ENCODE measurements around the gene FAM13A.

The FAM13A gene

DNA sequence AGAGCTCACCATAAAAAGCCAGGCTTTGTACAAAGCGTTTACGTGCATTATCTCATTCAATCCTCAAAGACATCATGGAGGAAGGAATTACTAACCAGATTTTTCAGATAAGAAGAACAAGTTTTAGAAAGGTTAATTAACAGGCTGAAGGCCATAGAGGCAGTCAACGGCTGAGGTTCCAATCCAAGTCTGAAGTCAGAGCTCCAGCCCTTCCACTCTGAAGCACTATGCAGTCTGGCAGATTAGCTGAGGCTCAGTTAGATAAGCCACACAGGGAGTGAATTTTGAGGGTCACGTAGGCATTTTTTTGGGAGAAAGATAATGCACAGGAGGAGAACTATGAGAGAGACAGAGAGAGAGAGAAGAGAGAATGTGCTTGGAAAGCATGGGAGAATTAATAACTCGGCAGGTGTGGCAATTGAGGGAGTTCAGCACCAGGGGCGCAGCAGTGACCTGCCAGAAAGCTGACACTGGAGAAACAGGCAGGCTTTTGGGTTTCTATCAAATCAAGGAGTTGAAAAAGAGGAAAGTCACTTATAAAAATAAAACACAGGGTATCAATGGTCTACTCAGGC, 242.9 kb downstream of the FAM13A start:
- H3K4me3 ChIP-seq (ENCODE audit: low read length), result no peak overlapping the region
- DNase-seq (ENCODE audit: low read depth, low spot score), result no peak
- H3K4me1 ChIP-seq (ENCODE audit: control insufficient read depth, insufficient read depth, low read length), result no peaks in the 10 kb centered on the region
- no CpG with 5 or more reads among the region's 6 CpGs for WGBS (ENCODE audit: insufficient coverage, insufficient read length)
- no peaks in the 10 kb centered on the region for H3K36me3 ChIP-seq (ENCODE audit: control insufficient read depth, insufficient read depth, low read length)
- H3K27me3 ChIP-seq (ENCODE audit: control insufficient read depth, insufficient read depth, low read length), result no peaks in the 10 kb centered on the region
- H3K27ac ChIP-seq (ENCODE audit: low read length), result no peak overlapping the region
- no peaks in the 10 kb centered on the region for H3K9me3 ChIP-seq (ENCODE audit: control insufficient read depth, insufficient read depth, low read length)

DNA sequence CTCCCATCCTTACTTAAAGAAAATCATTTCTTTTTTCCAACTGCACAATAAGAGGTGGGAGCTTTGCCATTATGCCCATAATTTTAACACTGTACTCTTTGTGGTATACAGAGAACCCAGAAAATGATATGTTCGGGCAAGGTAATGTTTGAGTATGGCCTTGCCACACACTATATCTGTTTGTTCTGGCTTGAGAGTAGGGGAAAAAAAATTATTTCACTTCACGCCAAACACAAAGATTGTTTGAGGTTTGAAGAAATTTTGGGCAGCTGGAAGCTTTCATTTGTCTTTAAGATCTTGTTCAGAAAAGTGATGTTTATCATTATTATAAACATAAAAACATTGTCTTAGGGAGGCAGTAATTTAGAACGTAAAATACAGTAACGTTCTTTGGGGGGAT, 244.0 kb downstream of the FAM13A start:
- Histone ChIP-seq H3K4me1 (ENCODE audit: control insufficient read depth, insufficient read depth, low read length) (no peaks in the 10 kb centered on the region), H3K27ac (ENCODE audit: low read length) (no peak overlapping the region), H3K4me3 (ENCODE audit: low read length) (no peak overlapping the region), H3K9me3 (ENCODE audit: control insufficient read depth, insufficient read depth, low read length) (no peaks in the 10 kb centered on the region), H3K27me3 (ENCODE audit: control insufficient read depth, insufficient read depth, low read length) (no peaks in the 10 kb centered on the region), H3K36me3 (ENCODE audit: control insufficient read depth, insufficient read depth, low read length) (no peaks in the 10 kb centered on the region)
- WGBS (ENCODE audit: insufficient coverage, insufficient read length), result no CpG with 5 or more reads among the region's 4 CpGs
- no peak for DNase-seq (ENCODE audit: low read depth, low spot score)

DNA sequence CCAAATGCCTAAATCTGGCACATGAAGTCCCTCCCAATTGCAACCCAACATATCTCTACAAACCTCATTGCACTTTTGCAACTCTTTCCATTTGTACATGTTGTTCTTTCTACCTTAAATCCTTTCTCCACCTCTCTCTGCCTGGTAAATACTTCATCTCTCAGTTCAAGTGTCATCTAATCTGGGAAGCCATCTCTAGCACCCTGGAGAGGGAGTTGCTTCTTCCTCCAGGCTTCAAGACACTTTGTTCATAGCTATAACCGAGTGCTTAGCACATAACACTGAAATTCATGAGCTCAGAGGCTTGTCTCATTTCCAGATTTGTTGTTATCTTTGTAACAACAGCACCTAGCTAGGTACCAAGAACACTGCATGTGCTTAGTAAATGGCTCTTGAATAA, 244.6 kb downstream of the FAM13A start:
- Histone ChIP-seq H3K27ac (ENCODE audit: low read length) (no peak overlapping the region), H3K36me3 (ENCODE audit: control insufficient read depth, insufficient read depth, low read length) (no peaks in the 10 kb centered on the region), H3K9me3 (ENCODE audit: control insufficient read depth, insufficient read depth, low read length) (no peaks in the 10 kb centered on the region), H3K27me3 (ENCODE audit: control insufficient read depth, insufficient read depth, low read length) (no peaks in the 10 kb centered on the region), H3K4me1 (ENCODE audit: control insufficient read depth, insufficient read depth, low read length) (no peaks in the 10 kb centered on the region), H3K4me3 (ENCODE audit: low read length) (no peak overlapping the region)
- no CpG with 5 or more reads among the region's 1 CpG for WGBS (ENCODE audit: insufficient coverage, insufficient read length)
- DNase-seq (ENCODE audit: low read depth, low spot score), result no peak

DNA sequence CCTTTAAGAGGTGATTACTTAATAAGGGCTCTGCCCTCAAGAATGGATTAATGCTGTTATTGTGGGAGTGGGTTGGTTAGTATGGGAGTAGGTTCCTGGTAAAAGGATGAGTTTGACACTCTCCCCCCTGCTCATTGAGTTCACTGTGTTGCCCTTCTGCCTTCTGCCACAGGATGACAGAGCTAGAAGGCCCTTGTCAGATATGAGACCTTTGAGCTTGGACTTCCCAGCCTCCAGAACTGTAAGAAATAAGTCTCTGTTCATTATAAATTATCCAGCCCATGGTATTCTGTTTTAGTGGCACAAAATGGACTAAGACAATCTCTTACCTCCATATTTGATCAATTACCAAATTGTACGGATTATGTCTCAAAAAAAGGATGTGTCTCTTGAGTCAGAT, 245.1 kb downstream of the FAM13A start:
- Histone ChIP-seq H3K27me3 (ENCODE audit: control insufficient read depth, insufficient read depth, low read length) (no peaks in the 10 kb centered on the region), H3K36me3 (ENCODE audit: control insufficient read depth, insufficient read depth, low read length) (no peaks in the 10 kb centered on the region), H3K9me3 (ENCODE audit: control insufficient read depth, insufficient read depth, low read length) (no peaks in the 10 kb centered on the region), H3K4me1 (ENCODE audit: control insufficient read depth, insufficient read depth, low read length) (no peaks in the 10 kb centered on the region), H3K4me3 (ENCODE audit: low read length) (no peak overlapping the region), H3K27ac (ENCODE audit: low read length) (no peak overlapping the region)
- no CpG with 5 or more reads among the region's 1 CpG for WGBS (ENCODE audit: insufficient coverage, insufficient read length)
- no peak for DNase-seq (ENCODE audit: low read depth, low spot score)

DNA sequence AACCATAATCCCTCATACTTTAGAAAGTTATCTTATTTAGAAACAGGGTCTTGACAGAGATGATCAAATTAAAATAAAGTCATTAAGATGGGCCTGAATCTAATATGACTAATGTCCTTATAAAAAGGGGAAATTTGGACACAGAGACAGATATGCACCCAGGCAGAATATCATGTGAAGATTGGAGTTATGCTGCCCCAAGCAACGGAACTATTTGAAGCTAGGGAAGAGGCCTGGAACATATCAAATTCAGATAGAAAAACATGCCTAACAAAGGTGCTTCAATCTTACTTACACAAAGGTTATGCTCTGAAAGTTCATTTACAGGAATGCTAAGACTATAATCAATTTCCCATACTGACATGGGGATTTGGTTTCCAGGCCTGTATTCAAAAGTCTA, 246.7 kb downstream of the FAM13A start:
- Histone ChIP-seq H3K9me3 (ENCODE audit: control insufficient read depth, insufficient read depth, low read length) (no peaks in the 10 kb centered on the region), H3K4me3 (ENCODE audit: low read length) (no peak overlapping the region), H3K36me3 (ENCODE audit: control insufficient read depth, insufficient read depth, low read length) (no peaks in the 10 kb centered on the region), H3K27me3 (ENCODE audit: control insufficient read depth, insufficient read depth, low read length) (no peaks in the 10 kb centered on the region), H3K27ac (ENCODE audit: low read length) (no peak overlapping the region), H3K4me1 (ENCODE audit: control insufficient read depth, insufficient read depth, low read length) (no peaks in the 10 kb centered on the region)
- DNase-seq (ENCODE audit: low read depth, low spot score), result no peak
- WGBS (ENCODE audit: insufficient coverage, insufficient read length), result no CpG with 5 or more reads among the region's 1 CpG

DNA sequence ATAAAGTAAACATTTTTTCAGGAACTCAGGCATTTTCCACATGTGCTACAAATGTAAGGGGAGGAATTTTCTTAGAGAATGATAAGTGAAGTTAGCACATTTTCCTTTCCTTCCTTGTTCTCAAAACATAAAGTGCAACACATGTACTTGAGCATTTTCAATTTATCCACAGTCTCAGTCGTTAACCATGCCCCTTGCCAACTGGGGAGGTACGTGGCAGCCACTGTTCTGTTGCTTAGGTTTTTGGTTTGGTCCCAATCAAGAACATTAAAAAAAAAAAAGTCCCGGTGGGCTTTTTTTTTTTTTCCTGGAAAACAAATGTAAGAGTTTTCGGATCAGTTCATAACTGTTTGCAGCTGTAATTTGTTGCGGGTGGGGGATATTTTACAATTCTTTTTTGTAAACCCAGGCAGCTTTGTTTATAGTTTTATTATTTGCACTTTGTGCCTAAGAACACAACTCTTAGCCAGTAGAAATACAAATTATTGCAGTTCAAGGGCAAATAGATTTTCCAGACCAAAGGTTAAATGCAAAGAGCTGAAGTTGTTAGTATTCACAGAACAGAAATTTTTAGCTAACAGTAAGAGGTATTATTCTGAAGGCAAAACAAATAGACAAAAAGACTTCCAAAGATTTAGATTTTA, 247.3 kb downstream of the FAM13A start:
- no CpG with 5 or more reads among the region's 5 CpGs for WGBS (ENCODE audit: insufficient coverage, insufficient read length)
- H3K36me3 ChIP-seq (ENCODE audit: control insufficient read depth, insufficient read depth, low read length), result no peaks in the 10 kb centered on the region
- no peaks in the 10 kb centered on the region for H3K4me1 ChIP-seq (ENCODE audit: control insufficient read depth, insufficient read depth, low read length)
- no peaks in the 10 kb centered on the region for H3K27me3 ChIP-seq (ENCODE audit: control insufficient read depth, insufficient read depth, low read length)
- no peak for DNase-seq (ENCODE audit: low read depth, low spot score)
- H3K9me3 ChIP-seq (ENCODE audit: control insufficient read depth, insufficient read depth, low read length), result no peaks in the 10 kb centered on the region
- H3K4me3 ChIP-seq (ENCODE audit: low read length), result no peak overlapping the region
- H3K27ac ChIP-seq (ENCODE audit: low read length), result no peak overlapping the region

DNA sequence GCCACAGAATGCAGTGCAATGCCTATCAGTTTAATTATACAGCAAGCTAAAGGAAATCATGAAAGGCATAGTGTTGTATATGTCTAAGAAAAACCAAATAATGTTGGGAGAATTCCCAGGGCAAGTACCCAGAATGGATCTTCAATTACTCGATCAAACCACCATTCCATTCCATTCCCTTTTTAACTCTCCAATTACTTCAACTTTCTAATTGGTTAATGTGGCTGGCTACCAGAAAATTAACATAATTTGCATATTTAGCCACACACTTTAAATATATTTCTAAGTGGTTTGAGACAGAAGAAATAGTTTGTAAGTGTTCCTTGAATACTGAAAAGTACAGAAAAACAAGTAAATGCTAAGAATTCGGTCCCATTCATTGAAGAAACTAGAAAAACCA, 247.9 kb downstream of the FAM13A start:
- H3K4me3 ChIP-seq (ENCODE audit: low read length), result no peak overlapping the region
- H3K36me3 ChIP-seq (ENCODE audit: control insufficient read depth, insufficient read depth, low read length), result no peaks in the 10 kb centered on the region
- H3K27ac ChIP-seq (ENCODE audit: low read length), result no peak overlapping the region
- no CpG with 5 or more reads among the region's 2 CpGs for WGBS (ENCODE audit: insufficient coverage, insufficient read length)
- no peaks in the 10 kb centered on the region for H3K27me3 ChIP-seq (ENCODE audit: control insufficient read depth, insufficient read depth, low read length)
- H3K9me3 ChIP-seq (ENCODE audit: control insufficient read depth, insufficient read depth, low read length), result no peaks in the 10 kb centered on the region
- no peaks in the 10 kb centered on the region for H3K4me1 ChIP-seq (ENCODE audit: control insufficient read depth, insufficient read depth, low read length)
- DNase-seq (ENCODE audit: low read depth, low spot score), result no peak

DNA sequence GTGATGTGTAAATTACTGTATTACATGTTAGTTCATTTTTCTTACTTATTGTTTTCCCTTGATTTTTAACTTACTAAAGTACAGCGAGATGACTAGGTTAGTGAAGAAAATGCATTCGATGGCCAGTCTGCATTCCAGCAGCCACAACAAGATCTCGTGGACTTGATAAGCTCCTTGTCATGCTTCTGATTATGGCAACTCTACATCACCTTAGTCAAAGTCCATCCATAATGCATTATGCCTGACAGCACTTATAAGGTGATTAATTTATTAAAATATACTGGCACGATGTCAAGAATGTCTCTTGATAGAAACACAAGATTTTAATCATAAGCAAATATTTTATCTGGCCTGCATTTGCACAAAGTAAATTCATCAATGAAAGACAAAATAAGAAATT, 249.5 kb downstream of the FAM13A start:
- Histone ChIP-seq H3K4me1 (ENCODE audit: control insufficient read depth, insufficient read depth, low read length) (no peaks in the 10 kb centered on the region), H3K9me3 (ENCODE audit: control insufficient read depth, insufficient read depth, low read length) (no peaks in the 10 kb centered on the region), H3K27me3 (ENCODE audit: control insufficient read depth, insufficient read depth, low read length) (no peaks in the 10 kb centered on the region), H3K36me3 (ENCODE audit: control insufficient read depth, insufficient read depth, low read length) (no peaks in the 10 kb centered on the region), H3K4me3 (ENCODE audit: low read length) (no peak overlapping the region), H3K27ac (ENCODE audit: low read length) (no peak overlapping the region)
- no peak for DNase-seq (ENCODE audit: low read depth, low spot score)
- WGBS (ENCODE audit: insufficient coverage, insufficient read length), result no CpG with 5 or more reads among the region's 4 CpGs

DNA sequence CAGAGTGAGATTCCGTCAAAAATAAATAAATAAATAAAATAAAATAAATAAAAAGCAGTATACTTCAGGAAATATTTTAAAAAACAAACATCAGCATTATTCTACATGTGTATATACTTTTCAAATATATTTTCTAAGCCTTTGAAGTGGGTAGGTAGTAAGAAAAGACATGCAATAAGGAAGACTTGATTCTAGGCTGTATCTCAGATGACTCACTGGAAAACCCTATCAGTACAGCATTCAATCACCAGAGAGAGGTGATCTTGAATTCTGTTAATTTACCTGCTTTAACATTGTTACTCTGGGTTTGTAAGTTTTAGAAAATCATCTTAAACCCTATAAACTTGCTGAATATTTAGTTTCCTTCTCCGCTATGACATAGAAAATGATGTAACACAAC, 252.8 kb downstream of the FAM13A start:
- Histone ChIP-seq H3K4me3 (ENCODE audit: low read length) (no peak overlapping the region), H3K27ac (ENCODE audit: low read length) (no peak overlapping the region), H3K27me3 (ENCODE audit: control insufficient read depth, insufficient read depth, low read length) (no peaks in the 10 kb centered on the region), H3K9me3 (ENCODE audit: control insufficient read depth, insufficient read depth, low read length) (no peaks in the 10 kb centered on the region), H3K36me3 (ENCODE audit: control insufficient read depth, insufficient read depth, low read length) (no peaks in the 10 kb centered on the region), H3K4me1 (ENCODE audit: control insufficient read depth, insufficient read depth, low read length) (no peaks in the 10 kb centered on the region)
- no CpG with 5 or more reads among the region's 2 CpGs for whole genome bisulfite sequencing (ENCODE audit: insufficient coverage, insufficient read length)
- DNase-seq (ENCODE audit: low read depth, low spot score), result no peak

DNA sequence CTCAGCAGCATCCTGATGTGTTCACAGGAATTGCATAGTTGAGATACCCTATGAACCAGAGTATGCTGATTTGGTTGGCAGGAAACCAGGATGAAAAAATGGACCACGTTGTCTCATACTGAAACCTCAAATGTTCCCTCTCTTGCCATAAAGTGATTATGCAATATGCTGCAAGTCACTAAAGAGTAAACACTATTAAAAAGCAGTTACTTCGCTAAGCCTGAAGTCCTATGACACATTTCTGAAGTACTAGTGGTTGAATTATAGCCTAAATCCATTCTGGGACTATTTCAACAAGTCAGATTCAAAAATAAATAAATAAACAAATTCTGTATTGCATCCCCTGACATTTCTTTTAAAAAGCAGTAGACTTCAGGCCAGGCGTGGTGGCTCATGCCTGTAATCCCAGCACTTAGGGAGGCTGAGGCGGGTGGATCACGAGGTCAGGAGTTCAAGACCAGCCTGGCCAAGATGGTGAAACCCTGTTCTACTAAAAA, 253.3 kb downstream of the FAM13A start:
- no peak overlapping the region for H3K4me3 ChIP-seq (ENCODE audit: low read length)
- H3K36me3 ChIP-seq (ENCODE audit: control insufficient read depth, insufficient read depth, low read length), result no peaks in the 10 kb centered on the region
- no peak overlapping the region for H3K27ac ChIP-seq (ENCODE audit: low read length)
- no peaks in the 10 kb centered on the region for H3K27me3 ChIP-seq (ENCODE audit: control insufficient read depth, insufficient read depth, low read length)
- WGBS (ENCODE audit: insufficient coverage, insufficient read length), result no CpG with 5 or more reads among the region's 5 CpGs
- H3K4me1 ChIP-seq (ENCODE audit: control insufficient read depth, insufficient read depth, low read length), result no peaks in the 10 kb centered on the region
- no peaks in the 10 kb centered on the region for H3K9me3 ChIP-seq (ENCODE audit: control insufficient read depth, insufficient read depth, low read length)
- no peak for DNase-seq (ENCODE audit: low read depth, low spot score)
